WTC11 (cell line): ENCODE data around the gene MAGEF1. TPM values are rescaled to one million over a fixed set of nuclear protein-coding genes. Genes with fewer than 3 reads are reported as not detected.

ENCODE experiments used
- ATAC-seq: fragments of 200-7000 bp; cut with Tn5 transposase; 2 replicates; pipeline ENCODE4 v1.10.0; 2021; ENCODE audit warnings: mild to moderate bottlenecking, moderate library complexity
- CTCF ChIA-PET: fragments of 300-600 bp; sonication (Branson Sonifier 250); formaldehyde crosslinking; loops from one replicate; lab custom pipeline; 2021; ENCODE audit warnings: antibody characterized with exemption; lab: Charles Lee
- POLR2A ChIA-PET: fragments of 350-600 bp; sonication (Branson Sonifier 250); formaldehyde crosslinking; loops from one replicate; lab custom pipeline; 2021; ENCODE audit warnings: antibody characterized with exemption; lab: Charles Lee
- DNase-seq: peaks from one replicate; pipeline ENCODE4 v3.0.0; 2021; ENCODE audit warnings: low spot score
- H3K27ac Mint-ChIP-seq: 2 replicates; pipeline ENCODE4 v1.8.0; 2021; ENCODE audit warnings: mixed read lengths
- H3K27me3 Mint-ChIP-seq: 2 replicates; pipeline ENCODE4 v1.8.0; 2021; ENCODE audit warnings: low read depth, mild to moderate bottlenecking, moderate library complexity, mixed read lengths
- H3K36me3 Mint-ChIP-seq: 2 replicates; pipeline ENCODE4 v1.8.0; 2021; ENCODE audit warnings: mixed read lengths
- H3K4me1 Mint-ChIP-seq: 2 replicates; pipeline ENCODE4 v1.8.0; 2022; ENCODE audit warnings: mixed read lengths
- H3K4me3 Mint-ChIP-seq: 2 replicates; pipeline ENCODE4 v1.8.0; 2021; ENCODE audit warnings: mild to moderate bottlenecking, moderate library complexity, mixed read lengths
- H3K9me3 Mint-ChIP-seq: 2 replicates; pipeline ENCODE4 v1.8.0; 2021; ENCODE audit warnings: mixed read lengths
- ESRRA ChIP-seq: sonication (generic); formaldehyde crosslinking; IDR thresholded peaks from 2 replicates; pipeline ENCODE4 v1.8.1; 2022; ENCODE audit warnings: mild to moderate bottlenecking, missing genetic modification reagents, borderline replicate concordance
- FOXP1 ChIP-seq: sonication (generic); formaldehyde crosslinking; IDR thresholded peaks from 2 replicates; pipeline ENCODE4 v1.8.0; 2022; ENCODE audit warnings: missing genetic modification reagents, mild to moderate bottlenecking, moderate library complexity, borderline replicate concordance
- GTF2I ChIP-seq: fragments of 250-450 bp; sonication (Bioruptor Pico); conservative IDR thresholded peaks from 2 replicates; pipeline ENCODE4 v1.4.0; 2021; ENCODE audit warnings: mild to moderate bottlenecking
- JUN ChIP-seq: sonication (generic); formaldehyde crosslinking; IDR thresholded peaks from 2 replicates; pipeline ENCODE4 v1.8.0; 2023; ENCODE audit warnings: mild to moderate bottlenecking, missing genetic modification reagents
- NFATC4 ChIP-seq: fragments of 250-450 bp; sonication (Bioruptor Pico); IDR thresholded peaks from 2 replicates; pipeline ENCODE4 v1.9.0; 2021; ENCODE audit warnings: mild to moderate bottlenecking
- NFE2L1 ChIP-seq: sonication (generic); formaldehyde crosslinking; IDR thresholded peaks from 2 replicates; pipeline ENCODE4 v1.8.1; 2023; ENCODE audit warnings: missing genetic modification reagents
- NR2C2 ChIP-seq: sonication (generic); formaldehyde crosslinking; IDR thresholded peaks from 2 replicates; pipeline ENCODE4 v1.8.0; 2022; ENCODE audit warnings: mild to moderate bottlenecking, missing genetic modification reagents
- OVOL2 ChIP-seq: fragments of 250-450 bp; sonication (Bioruptor Pico); IDR thresholded peaks from 2 replicates; pipeline ENCODE4 v1.9.0; 2021; ENCODE audit warnings: mild to moderate bottlenecking, borderline replicate concordance
- ZBTB21 ChIP-seq: sonication (generic); formaldehyde crosslinking; IDR thresholded peaks from 2 replicates; pipeline ENCODE4 v1.8.1; 2023; ENCODE audit warnings: mild to moderate bottlenecking, missing genetic modification reagents, borderline replicate concordance
- ZNF263 ChIP-seq: sonication (generic); formaldehyde crosslinking; IDR thresholded peaks from 2 replicates; pipeline ENCODE4 v1.8.1; 2022; ENCODE audit warnings: low read depth, mild to moderate bottlenecking, moderate library complexity, missing genetic modification reagents
- ZNF396 ChIP-seq: fragments of 250-450 bp; sonication (Bioruptor Pico); IDR thresholded peaks from 2 replicates; pipeline ENCODE4 v1.8.0; 2021; ENCODE audit warnings: mild to moderate bottlenecking, moderate library complexity, borderline replicate concordance
- ZNF416 ChIP-seq: fragments of 250-450 bp; sonication (Bioruptor Pico); IDR thresholded peaks from 2 replicates; pipeline ENCODE4 v1.9.0; 2021; ENCODE audit warnings: mild to moderate bottlenecking, inconsistent platforms
- ZNF532 ChIP-seq: fragments of 250-450 bp; sonication (Bioruptor Pico); IDR thresholded peaks from 2 replicates; pipeline ENCODE4 v1.9.0; 2021; ENCODE audit warnings: mild to moderate bottlenecking, borderline replicate concordance
- total RNA-seq: library from RNA; stranded (reverse); gene quantifications from 3 replicates; pipeline ENCODE4 v1.2.3, GENCODE V29; 2021
- TF ChIP-seq, protein P1 (sequence below): sonication (generic); formaldehyde crosslinking; IDR thresholded peaks from 2 replicates; pipeline ENCODE4 v1.8.1; 2022; ENCODE audit warnings: missing genetic modification reagents, borderline replicate concordance
- TF ChIP-seq, protein P2 (sequence below): sonication (generic); formaldehyde crosslinking; IDR thresholded peaks from 2 replicates; pipeline ENCODE4 v1.8.0; 2022; ENCODE audit warnings: missing genetic modification reagents
- TF ChIP-seq, protein P3 (sequence below): sonication (generic); formaldehyde crosslinking; IDR thresholded peaks from 2 replicates; pipeline ENCODE4 v1.8.1; 2022; ENCODE audit warnings: mild to moderate bottlenecking, moderate library complexity, missing genetic modification reagents
- TF ChIP-seq, protein P4 (sequence below): sonication (generic); formaldehyde crosslinking; IDR thresholded peaks from 2 replicates; pipeline ENCODE4 v1.8.0; 2022; ENCODE audit warnings: mild to moderate bottlenecking, missing genetic modification reagents

Gene MAGEF1
- total RNA-seq, 1 experiment from 2014 or later: 72.9 TPM

DNA sequence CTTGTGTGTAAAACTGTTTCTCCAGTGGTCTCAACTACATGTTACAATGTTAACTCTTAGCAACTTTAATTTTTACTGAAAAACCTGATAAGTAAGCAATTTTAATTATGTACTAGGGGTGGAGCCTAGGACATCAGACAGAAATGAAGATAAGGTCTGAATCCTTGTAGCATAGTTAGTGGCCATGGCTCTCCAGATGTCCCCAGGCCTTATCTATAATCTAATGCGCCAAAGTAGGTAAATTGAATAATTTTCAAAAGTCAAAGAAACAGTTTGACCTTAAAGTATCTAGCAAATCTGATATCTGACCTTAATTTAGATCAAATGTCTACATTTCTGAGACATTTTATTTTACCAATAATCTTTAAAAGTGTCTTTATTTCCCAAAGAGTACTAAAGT is 8.2 kb downstream of the MAGEF1 start:
- no peak for TF ChIP-seq JUN
- TF ChIP-seq, protein P1, sequence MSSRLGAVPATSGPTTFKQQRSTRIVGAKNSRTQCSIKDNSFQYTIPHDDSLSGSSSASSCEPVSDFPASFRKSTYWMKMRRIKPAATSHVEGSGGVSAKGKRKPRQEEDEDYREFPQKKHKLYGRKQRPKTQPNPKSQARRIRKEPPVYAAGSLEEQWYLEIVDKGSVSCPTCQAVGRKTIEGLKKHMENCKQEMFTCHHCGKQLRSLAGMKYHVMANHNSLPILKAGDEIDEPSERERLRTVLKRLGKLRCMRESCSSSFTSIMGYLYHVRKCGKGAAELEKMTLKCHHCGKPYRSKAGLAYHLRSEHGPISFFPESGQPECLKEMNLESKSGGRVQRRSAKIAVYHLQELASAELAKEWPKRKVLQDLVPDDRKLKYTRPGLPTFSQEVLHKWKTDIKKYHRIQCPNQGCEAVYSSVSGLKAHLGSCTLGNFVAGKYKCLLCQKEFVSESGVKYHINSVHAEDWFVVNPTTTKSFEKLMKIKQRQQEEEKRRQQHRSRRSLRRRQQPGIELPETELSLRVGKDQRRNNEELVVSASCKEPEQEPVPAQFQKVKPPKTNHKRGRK (CRISPR knock-in tag): no peak
- H3K36me3 Mint-ChIP-seq: peaks cover 45% of the 10 kb centered on the region
- CTCF ChIA-PET: no interaction called here

DNA sequence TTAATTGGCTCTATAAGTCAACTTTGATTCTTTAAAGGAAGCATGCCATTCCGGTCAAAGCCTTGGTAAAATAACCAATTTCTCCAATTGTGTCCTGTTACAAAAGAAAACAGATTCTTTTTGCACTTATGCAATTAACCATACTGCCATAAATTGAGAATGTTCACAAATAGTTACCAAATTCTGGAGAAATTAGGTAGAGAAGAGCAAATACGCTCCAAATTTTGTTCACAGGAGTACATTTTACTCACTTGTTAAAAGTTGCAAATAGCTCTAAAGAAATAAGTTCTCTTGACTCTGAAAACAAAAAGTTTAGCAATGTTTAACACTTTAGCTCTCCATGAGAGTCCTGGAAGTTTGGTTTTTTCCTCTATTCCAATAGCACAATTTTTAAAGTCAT is 11.1 kb downstream of the MAGEF1 start:
- Mint-ChIP-seq H3K4me1 (peaks cover 15% of the 10 kb centered on the region), H3K4me3 (no peak overlapping the region), H3K9me3 (peaks cover 17% of the 10 kb centered on the region; the same call in 1 of the 2 replicates), H3K27me3 (no peaks in the 10 kb centered on the region; the same call in 1 of the 2 replicates), H3K36me3 (peaks cover 20% of the 10 kb centered on the region), H3K27ac (no peak overlapping the region)
- ChIA-PET POLR2A (no interaction called here), CTCF (no interaction called here)
- ATAC-seq: no peak
- no peak for DNase-seq
- no peak for TF ChIP-seq NR2C2 (CRISPR knock-in tag)
- no peak for TF ChIP-seq OVOL2 (CRISPR knock-in tag)
- no peak for TF ChIP-seq ESRRA (CRISPR knock-in tag)
- TF ChIP-seq NFE2L1 (CRISPR knock-in tag): no peak
- no peak for TF ChIP-seq NFATC4 (CRISPR knock-in tag)
- no peak for TF ChIP-seq ZNF396
- TF ChIP-seq, protein P2, sequence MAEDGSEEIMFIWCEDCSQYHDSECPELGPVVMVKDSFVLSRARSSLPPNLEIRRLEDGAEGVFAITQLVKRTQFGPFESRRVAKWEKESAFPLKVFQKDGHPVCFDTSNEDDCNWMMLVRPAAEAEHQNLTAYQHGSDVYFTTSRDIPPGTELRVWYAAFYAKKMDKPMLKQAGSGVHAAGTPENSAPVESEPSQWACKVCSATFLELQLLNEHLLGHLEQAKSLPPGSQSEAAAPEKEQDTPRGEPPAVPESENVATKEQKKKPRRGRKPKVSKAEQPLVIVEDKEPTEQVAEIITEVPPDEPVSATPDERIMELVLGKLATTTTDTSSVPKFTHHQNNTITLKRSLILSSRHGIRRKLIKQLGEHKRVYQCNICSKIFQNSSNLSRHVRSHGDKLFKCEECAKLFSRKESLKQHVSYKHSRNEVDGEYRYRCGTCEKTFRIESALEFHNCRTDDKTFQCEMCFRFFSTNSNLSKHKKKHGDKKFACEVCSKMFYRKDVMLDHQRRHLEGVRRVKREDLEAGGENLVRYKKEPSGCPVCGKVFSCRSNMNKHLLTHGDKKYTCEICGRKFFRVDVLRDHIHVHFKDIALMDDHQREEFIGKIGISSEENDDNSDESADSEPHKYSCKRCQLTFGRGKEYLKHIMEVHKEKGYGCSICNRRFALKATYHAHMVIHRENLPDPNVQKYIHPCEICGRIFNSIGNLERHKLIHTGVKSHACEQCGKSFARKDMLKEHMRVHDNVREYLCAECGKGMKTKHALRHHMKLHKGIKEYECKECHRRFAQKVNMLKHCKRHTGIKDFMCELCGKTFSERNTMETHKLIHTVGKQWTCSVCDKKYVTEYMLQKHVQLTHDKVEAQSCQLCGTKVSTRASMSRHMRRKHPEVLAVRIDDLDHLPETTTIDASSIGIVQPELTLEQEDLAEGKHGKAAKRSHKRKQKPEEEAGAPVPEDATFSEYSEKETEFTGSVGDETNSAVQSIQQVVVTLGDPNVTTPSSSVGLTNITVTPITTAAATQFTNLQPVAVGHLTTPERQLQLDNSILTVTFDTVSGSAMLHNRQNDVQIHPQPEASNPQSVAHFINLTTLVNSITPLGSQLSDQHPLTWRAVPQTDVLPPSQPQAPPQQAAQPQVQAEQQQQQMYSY (CRISPR knock-in tag): no peak

More for the DNA sequence above, 8.2 kb downstream of the MAGEF1 start:
- peaks cover 40% of the 10 kb centered on the region for H3K9me3 Mint-ChIP-seq
- POLR2A ChIA-PET: no interaction called here
- DNase-seq: no peak
- peaks cover 6% of the 10 kb centered on the region for H3K4me1 Mint-ChIP-seq
- H3K27me3 Mint-ChIP-seq: no peaks in the 10 kb centered on the region; the same call in 1 of the 2 replicates
- ATAC-seq: no peak
- no peak overlapping the region for H3K4me3 Mint-ChIP-seq
- H3K27ac Mint-ChIP-seq: no peak overlapping the region

GRCh38 chr3:184697845-184698244 is 14.0 kb downstream of the MAGEF1 start:
- Mint-ChIP-seq H3K36me3 (peaks cover 19% of the 10 kb centered on the region), H3K4me3 (no peak overlapping the region), H3K27me3 (no peaks in the 10 kb centered on the region; the same call in 1 of the 2 replicates), H3K9me3 (peaks cover 16% of the 10 kb centered on the region; the same call in 1 of the 2 replicates), H3K27ac (no peak overlapping the region), H3K4me1 (peaks cover 35% of the 10 kb centered on the region)
- TF ChIP-seq GTF2I (CRISPR knock-in tag) (no peak), FOXP1 (CRISPR knock-in tag) (no peak), ZBTB21 (CRISPR knock-in tag) (no peak), ZNF532 (no peak), ZNF263 (CRISPR knock-in tag) (no peak), ZNF416 (CRISPR knock-in tag) (no peak)
- TF ChIP-seq, protein P3, sequence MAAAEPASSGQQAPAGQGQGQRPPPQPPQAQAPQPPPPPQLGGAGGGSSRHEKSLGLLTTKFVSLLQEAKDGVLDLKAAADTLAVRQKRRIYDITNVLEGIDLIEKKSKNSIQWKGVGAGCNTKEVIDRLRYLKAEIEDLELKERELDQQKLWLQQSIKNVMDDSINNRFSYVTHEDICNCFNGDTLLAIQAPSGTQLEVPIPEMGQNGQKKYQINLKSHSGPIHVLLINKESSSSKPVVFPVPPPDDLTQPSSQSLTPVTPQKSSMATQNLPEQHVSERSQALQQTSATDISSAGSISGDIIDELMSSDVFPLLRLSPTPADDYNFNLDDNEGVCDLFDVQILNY (CRISPR knock-in tag): no peak
- TF ChIP-seq, protein P4, sequence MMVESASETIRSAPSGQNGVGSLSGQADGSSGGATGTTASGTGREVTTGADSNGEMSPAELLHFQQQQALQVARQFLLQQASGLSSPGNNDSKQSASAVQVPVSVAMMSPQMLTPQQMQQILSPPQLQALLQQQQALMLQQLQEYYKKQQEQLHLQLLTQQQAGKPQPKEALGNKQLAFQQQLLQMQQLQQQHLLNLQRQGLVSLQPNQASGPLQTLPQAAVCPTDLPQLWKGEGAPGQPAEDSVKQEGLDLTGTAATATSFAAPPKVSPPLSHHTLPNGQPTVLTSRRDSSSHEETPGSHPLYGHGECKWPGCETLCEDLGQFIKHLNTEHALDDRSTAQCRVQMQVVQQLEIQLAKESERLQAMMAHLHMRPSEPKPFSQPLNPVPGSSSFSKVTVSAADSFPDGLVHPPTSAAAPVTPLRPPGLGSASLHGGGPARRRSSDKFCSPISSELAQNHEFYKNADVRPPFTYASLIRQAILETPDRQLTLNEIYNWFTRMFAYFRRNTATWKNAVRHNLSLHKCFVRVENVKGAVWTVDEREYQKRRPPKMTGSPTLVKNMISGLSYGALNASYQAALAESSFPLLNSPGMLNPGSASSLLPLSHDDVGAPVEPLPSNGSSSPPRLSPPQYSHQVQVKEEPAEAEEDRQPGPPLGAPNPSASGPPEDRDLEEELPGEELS (CRISPR knock-in tag): no peak
- no peak for ATAC-seq
- ChIA-PET POLR2A (no interaction called here), CTCF (interaction anchor here (1.0 kb wide), 1 partner anchor 20 kb away, joined by 3 read pairs; no protein-coding TSS in a partner anchor)
- DNase-seq: no peak
